Lung (tissue), 12 donors: ENCODE measurements around the gene MN1. TPM values are rescaled to one million over a fixed set of nuclear protein-coding genes. Genes with fewer than 3 reads are reported as not detected.

Source experiments
- ATAC-seq: fragments of 200-7000 bp; cut with Tn5 transposase; one replicate; pipeline ENCODE4 v1.9.1; 2020; ENCODE audit warnings: moderate number of reproducible peaks; ENCODE audit not compliant: insufficient read depth, low FRiP score
- DNase-seq, 3 donors: peaks; one replicate each; pipeline ENCODE4 v3.0.0-alpha.2; 2013 to 2017
- H3K27ac ChIP-seq, 2 donors: one replicate each; pipeline ENCODE4 v1.5.1; 2013; ENCODE audit warnings: mild to moderate bottlenecking in 2 of 2, moderate library complexity in 2 of 2, control low read depth in 1 of 2, inconsistent platforms in 1 of 2, low read depth in 1 of 2, low read length in 1 of 2
- H3K27me3 ChIP-seq, 3 donors: one replicate each; pipeline ENCODE4 v1.5.1; 2013; ENCODE audit warnings: low read length in 2 of 3; ENCODE audit not compliant: control insufficient read depth in 3 of 3, insufficient read depth in 3 of 3
- H3K36me3 ChIP-seq, 4 donors: one replicate each; pipeline ENCODE4 v1.5.1; 2013; ENCODE audit warnings: low read length in 4 of 4, mild to moderate bottlenecking in 1 of 4, moderate library complexity in 1 of 4; ENCODE audit not compliant: control insufficient read depth in 4 of 4, insufficient read depth in 4 of 4
- H3K4me1 ChIP-seq, 5 donors: one replicate each; pipeline ENCODE4 v1.5.1; 2013; ENCODE audit warnings: low read length in 5 of 5, mild to moderate bottlenecking in 2 of 5, moderate library complexity in 1 of 5; ENCODE audit not compliant: control insufficient read depth in 5 of 5, insufficient read depth in 5 of 5
- H3K4me3 ChIP-seq: one replicate; pipeline ENCODE4 v1.5.1; 2013; ENCODE audit warnings: mild to moderate bottlenecking, control low read depth, moderate library complexity
- H3K9ac ChIP-seq, 2 donors: one replicate each; pipeline ENCODE4 v1.5.1; 2013; ENCODE audit warnings: low read length in 2 of 2, control low read depth in 1 of 2; ENCODE audit not compliant: insufficient read depth in 1 of 2
- H3K9me3 ChIP-seq, 4 donors: one replicate each; pipeline ENCODE4 v1.5.1; 2013; ENCODE audit warnings: low read length in 3 of 4, mild to moderate bottlenecking in 1 of 4, moderate library complexity in 1 of 4; ENCODE audit not compliant: control insufficient read depth in 4 of 4, insufficient read depth in 3 of 4
- CTCF ChIP-seq: IDR thresholded peaks from 2 replicates; pipeline ENCODE4 v1.5.1; 2012; ENCODE audit warnings: mild to moderate bottlenecking; ENCODE audit errors: control extremely low read depth, extremely low read depth
- WGBS, 2 donors: extraction: QIAGEN DNeasy Blood & Tissue Kit; methylation state at CpG; one replicate each; pipeline ENCODE4 v1.1.7; 2013; 5-methylcytosine and 5-hydroxymethylcytosine counted together
- polyA plus RNA-seq, 2 donors: library from polyadenylated mRNA; stranded (reverse); fragments of 200-250 nt; gene quantifications; one replicate each; pipeline ENCODE4 v1.2.1, GENCODE V29; 2013
- total RNA-seq, 2 donors: library from RNA; depleted of rRNA in 1 of 2; stranded (reverse); fragments of >200 nt in 1 of 2; gene quantifications; one replicate each; pipeline ENCODE4 v1.2.1, GENCODE V29; 2014 to 2021
- donor health status: control.
- donor health status: control.
- donor health status: Bipolar disorder and iron deficiency.
- donor health status: healthy.
- donor health status: DM: yes; HTN: yes; CAD: no.

MN1 gene
- total and polyA plus RNA-seq, 4 donors: 2.4 to 6.5 (median 3.6) TPM

DNA sequence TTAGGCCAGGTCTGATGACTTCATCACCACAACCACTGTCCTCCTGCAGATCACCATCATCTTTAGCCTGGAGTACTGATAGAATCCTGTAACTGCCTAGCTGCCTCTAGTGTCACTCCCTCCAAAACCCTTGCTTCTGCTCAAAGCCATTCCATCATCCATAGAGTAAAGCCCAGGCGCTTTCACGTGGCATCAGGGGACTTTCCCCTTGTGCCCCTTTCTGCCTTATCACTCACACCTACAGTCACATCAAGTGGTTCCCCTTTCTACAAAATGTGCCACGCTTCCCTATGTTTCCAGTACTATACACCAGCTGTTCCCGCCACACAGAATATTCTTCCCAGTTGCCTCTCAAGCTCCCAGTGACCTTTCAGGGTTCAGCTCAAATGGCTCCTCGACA lies 75.9 kb downstream of the MN1 start:
- ATAC-seq (no peak), DNase-seq (no peak)
- no peak overlapping the region for H3K9ac ChIP-seq
- H3K27ac ChIP-seq: peak overlapping the region; percentile 58 to 83
- H3K4me1 ChIP-seq: peaks cover 0 to 3% (median 0%) of the 10 kb centered on the region in 5 donors
- no peaks in the 10 kb centered on the region for H3K9me3 ChIP-seq
- WGBS, 2 donors: 79 to 80% methylated on average over 5 of the region's 5 CpGs
- H3K27me3 ChIP-seq: no peaks in the 10 kb centered on the region
- no peaks in the 10 kb centered on the region for H3K36me3 ChIP-seq
- no peak overlapping the region for H3K4me3 ChIP-seq
- TF ChIP-seq CTCF: no peak

DNA sequence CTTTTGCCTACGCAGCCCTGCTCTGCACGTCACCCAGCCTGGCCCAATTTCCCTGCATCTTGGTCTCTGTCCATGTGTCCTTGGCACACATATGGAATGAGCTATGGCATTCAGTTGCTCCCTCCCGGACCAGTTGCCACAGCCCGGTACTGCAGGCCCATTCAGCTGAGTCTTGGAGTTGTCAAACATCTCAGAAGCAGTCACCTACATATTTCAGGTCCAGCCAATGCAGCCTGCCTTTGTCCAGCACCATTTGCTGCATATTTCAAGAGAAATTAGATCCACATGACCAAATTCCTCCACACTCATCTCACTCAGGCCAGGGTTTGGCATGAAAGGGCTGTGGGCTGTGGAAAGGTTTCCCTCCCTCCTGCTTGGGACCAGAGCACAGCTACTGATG lies 76.8 kb downstream of the MN1 start:
- no peaks in the 10 kb centered on the region for H3K9me3 ChIP-seq
- H3K4me3 ChIP-seq: no peak overlapping the region
- H3K9ac ChIP-seq: no peak overlapping the region
- 87 to 90% methylated on average over 4 of the region's 4 CpGs for WGBS, 2 donors
- TF ChIP-seq CTCF: no peak
- ATAC-seq: no peak
- no peaks in the 10 kb centered on the region for H3K36me3 ChIP-seq
- no peak overlapping the region for H3K27ac ChIP-seq
- peaks cover 0 to 3% (median 0%) of the 10 kb centered on the region in 5 donors for H3K4me1 ChIP-seq
- H3K27me3 ChIP-seq: no peaks in the 10 kb centered on the region
- DNase-seq: no peak

DNA sequence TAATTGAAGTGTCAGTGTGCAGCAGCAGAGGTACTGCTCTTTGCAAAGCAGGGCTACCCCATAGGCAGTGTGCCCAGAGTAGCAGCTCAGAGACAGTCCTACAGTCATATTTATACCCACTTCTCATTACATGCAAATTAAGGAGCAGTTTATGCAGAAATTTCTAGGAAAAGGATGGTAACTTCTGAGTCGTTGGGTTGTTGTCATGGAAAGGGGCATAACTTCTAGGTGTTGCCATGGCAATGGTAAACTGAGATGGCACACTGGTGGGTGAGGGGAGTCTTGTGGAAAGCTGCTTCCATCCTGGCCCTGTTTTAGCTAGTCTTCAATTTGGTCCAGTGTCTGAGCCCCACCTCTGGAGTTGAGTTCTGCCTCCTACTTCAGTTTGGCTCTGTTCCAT lies 77.4 kb downstream of the MN1 start:
- H3K27ac ChIP-seq: no peak overlapping the region
- H3K4me1 ChIP-seq: peaks cover 0 to 3% (median 0%) of the 10 kb centered on the region in 5 donors
- no peak overlapping the region for H3K4me3 ChIP-seq
- no peak for TF ChIP-seq CTCF
- H3K9ac ChIP-seq: no peak overlapping the region
- H3K36me3 ChIP-seq: no peaks in the 10 kb centered on the region
- no peaks in the 10 kb centered on the region for H3K9me3 ChIP-seq
- 82 to 100% methylated on average over 1 of the region's 1 CpG for WGBS, 2 donors
- ATAC-seq: no peak
- no peaks in the 10 kb centered on the region for H3K27me3 ChIP-seq
- DNase-seq: no peak

DNA sequence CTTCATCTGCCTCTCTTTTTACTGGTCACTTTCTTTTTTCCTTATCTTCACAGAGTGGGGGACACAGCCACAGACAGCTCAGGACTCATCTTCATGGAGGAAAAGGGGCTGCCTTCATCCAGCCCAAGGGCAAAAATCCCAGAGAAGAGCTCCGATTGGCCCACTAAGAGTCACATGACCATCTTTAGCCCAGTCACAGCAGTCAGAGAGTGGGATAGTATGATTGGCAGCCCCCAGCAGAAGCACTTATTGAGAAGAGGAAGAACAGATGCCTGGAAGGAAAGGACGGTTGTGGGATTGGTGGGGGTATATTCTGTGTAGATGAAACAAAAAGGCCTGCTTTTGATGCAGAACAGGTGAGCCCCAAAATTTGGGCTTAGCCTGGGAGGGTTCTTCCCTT lies 77.8 kb downstream of the MN1 start:
- no peak overlapping the region for H3K27ac ChIP-seq
- no peak overlapping the region for H3K4me3 ChIP-seq
- no peaks in the 10 kb centered on the region for H3K36me3 ChIP-seq
- ATAC-seq (no peak), DNase-seq (no peak)
- H3K4me1 ChIP-seq: peaks cover 0 to 4% (median 3%) of the 10 kb centered on the region in 5 donors
- no peaks in the 10 kb centered on the region for H3K27me3 ChIP-seq
- 85 to 86% methylated on average over 2 of the region's 2 CpGs for WGBS, 2 donors
- no peaks in the 10 kb centered on the region for H3K9me3 ChIP-seq
- no peak for TF ChIP-seq CTCF
- H3K9ac ChIP-seq: no peak overlapping the region
